Naive thymus-derived CD4-positive, alpha-beta T cell (primary cell): ENCODE measurements around the gene HAUS3. TPM values are rescaled to one million over a fixed set of nuclear protein-coding genes. Genes with fewer than 3 reads are reported as not detected.

ENCODE experiments used
- ATAC-seq: fragments of 150-1000 bp; cut with Tn5 transposase; 2 replicates; pipeline ENCODE4 v1.10.0; 2021; ENCODE audit warnings: mild to moderate bottlenecking, moderate library complexity
- CTCF ChIA-PET: fragments of 350-600 bp; sonication (Branson Sonifier 250); formaldehyde crosslinking; loops from one replicate; lab custom pipeline; 2021; ENCODE audit warnings: antibody characterized with exemption; lab: Charles Lee
- POLR2A ChIA-PET: fragments of 350-600 bp; sonication (Branson Sonifier 250); formaldehyde crosslinking; loops from one replicate; lab custom pipeline; 2021; ENCODE audit warnings: antibody characterized with exemption, inconsistent platforms; lab: Charles Lee
- DNase-seq, 9 donors: peaks; one replicate each; pipeline versions ENCODE4 v3.0.0 to v3.0.0-alpha.2; 2020 to 2022; ENCODE audit warnings: mixed read lengths in 1 of 9
- H3K27ac ChIP-seq: one replicate; pipeline ENCODE4 v1.7.0; 2013; ENCODE audit warnings: mild to moderate bottlenecking, low read depth, low read length, moderate library complexity
- H3K27me3 ChIP-seq, 2 donors: one replicate each; pipeline ENCODE4 v1.7.0; 2013; ENCODE audit warnings: low read length in 2 of 2, mild to moderate bottlenecking in 2 of 2, moderate library complexity in 2 of 2; ENCODE audit not compliant: control insufficient read depth in 2 of 2, insufficient read depth in 2 of 2
- H3K36me3 ChIP-seq, 3 experiments: 1 replicate in 2 of 3; 2 replicates in 1 of 3; pipeline ENCODE4 v1.7.0; 2013; ENCODE audit warnings: low read length in 3 of 3, mild to moderate bottlenecking in 3 of 3, moderate library complexity in 1 of 3; ENCODE audit not compliant: insufficient read depth in 3 of 3, control insufficient read depth in 2 of 3
- H3K4me1 ChIP-seq, 2 donors: one replicate each; pipeline ENCODE4 v1.7.0; 2013; ENCODE audit warnings: low read length in 2 of 2, mild to moderate bottlenecking in 2 of 2, moderate library complexity in 1 of 2; ENCODE audit not compliant: control insufficient read depth in 2 of 2, insufficient read depth in 2 of 2
- H3K4me3 ChIP-seq: 2 replicates; pipeline ENCODE4 v1.7.0; 2013; ENCODE audit warnings: mild to moderate bottlenecking, low read length
- H3K9me3 ChIP-seq, 3 experiments: 1 replicate in 2 of 3; 2 replicates in 1 of 3; pipeline ENCODE4 v1.7.0; 2013; ENCODE audit warnings: low read length in 3 of 3; ENCODE audit not compliant: control insufficient read depth in 2 of 3
- H3K27ac Mint-ChIP-seq, 9 donors: one replicate each; pipeline ENCODE4 v1.8.0; 2020 to 2022; ENCODE audit warnings: mixed read lengths in 9 of 9, mild to moderate bottlenecking in 8 of 9, moderate library complexity in 5 of 9, inconsistent platforms in 2 of 9
- H3K27me3 Mint-ChIP-seq, 5 donors: one replicate each; pipeline ENCODE4 v1.8.0; 2021 to 2022; ENCODE audit warnings: mixed read lengths in 5 of 5, mild to moderate bottlenecking in 1 of 5
- H3K36me3 Mint-ChIP-seq, 5 donors: one replicate each; pipeline ENCODE4 v1.8.0; 2020 to 2022; ENCODE audit warnings: mixed read lengths in 5 of 5, mild to moderate bottlenecking in 3 of 5, inconsistent platforms in 1 of 5
- H3K4me1 Mint-ChIP-seq, 7 donors: one replicate each; pipeline ENCODE4 v1.8.0; 2020 to 2022; ENCODE audit warnings: mixed read lengths in 7 of 7, mild to moderate bottlenecking in 3 of 7, inconsistent platforms in 1 of 7
- H3K4me3 Mint-ChIP-seq, 10 donors: one replicate each; pipeline ENCODE4 v1.8.0; 2020 to 2022; ENCODE audit warnings: mild to moderate bottlenecking in 10 of 10, mixed read lengths in 10 of 10, moderate library complexity in 6 of 10, inconsistent platforms in 2 of 10
- H3K9me3 Mint-ChIP-seq, 11 donors: one replicate each; pipeline ENCODE4 v1.8.0; 2020 to 2022; ENCODE audit warnings: mixed read lengths in 11 of 11, mild to moderate bottlenecking in 4 of 11, inconsistent platforms in 1 of 11, moderate library complexity in 1 of 11
- intact Hi-C, 2 donors: fragments of 100-400 bp; cut with micrococcal nuclease; formaldehyde crosslinking; loops; one replicate each; pipeline ENCODE4 v1.15.1; 2023
- polyA plus RNA-seq, 2 donors: library from polyadenylated mRNA; unstranded; fragments of 300-500 nt; fragmentation: Illumina TruSeq; gene quantifications; one replicate each; pipeline ENCODE4 v1.2.3, GENCODE V29; 2021
- total RNA-seq, 6 experiments: library from RNA in 5 of 6; stranded (reverse) in 5 of 6; gene quantifications; 1 replicate in 5 of 6; 2 replicates in 1 of 6; pipeline ENCODE4 v1.2.3 and lab custom pipeline; 2021 to 2026

The HAUS3 gene
- total and polyA plus RNA-seq, 7 experiments from 2014 or later, result 18.5 to 88.2 (median 33.4) TPM

GRCh38 chr4:2254665-2255500 lies 13.0 kb upstream of the HAUS3 start:
- intact Hi-C loops, result no loop called here
- H3K4me3 ChIP-seq, result no peak overlapping the region
- H3K27ac Mint-ChIP-seq, result peak overlapping the region in 4 of 9 donors; percentile 17 to 36 (median 29)
- H3K36me3 ChIP-seq, result peaks cover 6 to 83% (median 6%) of the 10 kb centered on the region in 3 experiments
- H3K9me3 Mint-ChIP-seq, result no peaks in the 10 kb centered on the region
- no peaks in the 10 kb centered on the region for H3K27me3 Mint-ChIP-seq
- H3K9me3 ChIP-seq, result no peaks in the 10 kb centered on the region
- no peak for ATAC-seq
- H3K4me3 Mint-ChIP-seq, result no peak overlapping the region
- H3K27me3 ChIP-seq, result no peaks in the 10 kb centered on the region
- peaks cover 0 to 4% (median 0%) of the 10 kb centered on the region in 7 donors for H3K4me1 Mint-ChIP-seq
- H3K4me1 ChIP-seq, result peaks cover 0 to 5% of the 10 kb centered on the region in 2 donors
- H3K36me3 Mint-ChIP-seq, result peaks cover 0 to 9% (median 0%) of the 10 kb centered on the region in 5 donors
- DNase-seq, result peak in 1 of 9 donors; percentile 19
- POLR2A ChIA-PET, result no interaction called here
- CTCF ChIA-PET, result no interaction called here
- H3K27ac ChIP-seq, result no peak overlapping the region

DNA sequence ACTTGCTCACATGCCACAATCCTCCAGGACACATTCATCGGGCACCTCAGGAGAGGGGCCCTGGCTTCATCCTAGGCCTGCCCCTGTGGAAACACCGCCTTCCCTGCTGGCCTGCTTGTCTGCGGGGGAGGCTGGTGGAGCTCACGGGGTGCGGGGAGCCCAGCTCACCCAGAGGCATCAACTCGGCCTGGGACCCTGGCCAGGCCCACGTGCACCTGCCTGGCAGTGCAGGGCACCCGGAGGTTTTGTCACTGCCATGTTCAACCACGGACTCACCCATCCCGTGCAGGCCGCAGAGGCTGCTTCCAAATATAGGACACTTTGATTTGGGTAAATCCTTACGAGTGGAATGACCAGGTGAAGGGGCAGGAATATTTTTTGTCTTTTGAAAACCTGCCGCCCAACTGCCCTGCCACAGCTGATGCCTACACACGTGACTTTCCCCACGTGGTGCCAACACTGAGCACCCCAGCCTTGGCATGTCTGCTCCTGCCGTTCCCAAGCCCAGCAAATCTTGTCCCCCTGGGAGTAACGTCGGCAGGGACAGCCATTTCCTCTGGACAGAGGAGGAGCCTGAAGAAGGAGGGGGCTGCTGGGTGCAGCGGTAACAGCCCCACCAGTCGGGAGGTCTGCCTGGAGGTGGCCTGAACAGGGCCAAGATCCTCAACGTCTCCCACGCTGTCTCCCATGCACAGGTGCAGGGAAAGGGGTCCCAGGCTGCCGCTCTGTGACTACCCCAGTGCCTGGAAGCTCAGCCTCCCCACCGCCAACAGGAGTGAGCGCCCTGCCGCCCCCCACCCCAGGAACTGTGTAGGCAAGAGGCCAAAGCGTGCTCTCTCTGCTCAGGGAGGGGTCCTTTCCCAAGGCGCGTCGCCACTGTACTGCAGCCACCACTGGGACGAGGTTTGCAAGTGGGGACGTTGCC lies 11.5 kb upstream of the HAUS3 start:
- no peak overlapping the region for H3K27ac ChIP-seq
- no peaks in the 10 kb centered on the region for H3K4me1 ChIP-seq
- ATAC-seq (no peak), DNase-seq (peak in 1 of 9 donors; percentile 5)
- CTCF ChIA-PET, result no interaction called here
- H3K36me3 Mint-ChIP-seq, result peaks cover 0 to 9% (median 0%) of the 10 kb centered on the region in 5 donors
- no peaks in the 10 kb centered on the region for H3K9me3 ChIP-seq
- intact Hi-C loops, result no loop called here
- no peaks in the 10 kb centered on the region for H3K27me3 ChIP-seq
- POLR2A ChIA-PET, result no interaction called here
- no peak overlapping the region for H3K4me3 Mint-ChIP-seq
- no peaks in the 10 kb centered on the region for H3K9me3 Mint-ChIP-seq
- peaks cover 0 to 4% (median 0%) of the 10 kb centered on the region in 7 donors for H3K4me1 Mint-ChIP-seq
- no peak overlapping the region for H3K4me3 ChIP-seq
- peaks cover 6 to 90% (median 6%) of the 10 kb centered on the region in 3 experiments for H3K36me3 ChIP-seq
- no peaks in the 10 kb centered on the region for H3K27me3 Mint-ChIP-seq
- H3K27ac Mint-ChIP-seq, result peak overlapping the region in 2 of 9 donors; percentile 34 to 72

DNA sequence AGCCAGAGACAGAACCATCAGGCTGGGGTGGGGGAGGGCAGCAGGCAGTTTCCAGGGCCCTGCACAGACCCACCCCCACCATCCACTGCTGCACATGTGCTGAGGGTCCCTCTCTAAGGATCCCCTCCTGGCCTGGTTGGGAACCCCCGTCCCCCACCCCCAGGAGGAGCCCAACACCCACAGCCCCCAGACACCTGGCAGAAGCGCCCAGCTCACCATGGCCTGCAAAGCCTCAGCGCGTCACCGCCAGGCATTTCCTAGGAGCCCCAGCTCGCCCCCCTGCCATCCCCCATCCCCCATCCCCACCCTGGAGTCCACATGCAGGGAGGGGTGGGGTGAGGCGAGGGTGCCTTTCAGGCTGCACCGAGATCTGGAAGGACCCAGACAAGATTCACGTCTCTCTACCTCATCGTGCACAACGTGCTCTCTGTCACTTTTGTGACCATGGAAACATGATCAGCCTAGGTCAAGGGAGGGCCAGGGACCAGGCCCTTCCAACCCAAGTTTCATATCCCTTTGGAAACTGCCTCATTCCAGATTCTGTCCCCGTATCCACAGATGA lies 10.7 kb upstream of the HAUS3 start:
- Histone ChIP-seq H3K9me3 (no peaks in the 10 kb centered on the region), H3K4me1 (no peaks in the 10 kb centered on the region), H3K27me3 (no peaks in the 10 kb centered on the region), H3K36me3 (peaks cover 6 to 90% (median 6%) of the 10 kb centered on the region in 3 experiments), H3K4me3 (no peak overlapping the region), H3K27ac (no peak overlapping the region)
- ATAC-seq, result no peak
- no peak overlapping the region for H3K4me3 Mint-ChIP-seq
- POLR2A ChIA-PET, result no interaction called here
- intact Hi-C loops, result no loop called here
- CTCF ChIA-PET, result no interaction called here
- H3K27me3 Mint-ChIP-seq, result no peaks in the 10 kb centered on the region
- no peak for DNase-seq
- peaks cover 0 to 4% (median 0%) of the 10 kb centered on the region in 7 donors for H3K4me1 Mint-ChIP-seq
- H3K27ac Mint-ChIP-seq, result peak overlapping the region in 1 of 9 donors; percentile 72
- peaks cover 0 to 9% (median 0%) of the 10 kb centered on the region in 5 donors for H3K36me3 Mint-ChIP-seq
- no peaks in the 10 kb centered on the region for H3K9me3 Mint-ChIP-seq

GRCh38 chr4:2251795-2252529 lies 10.0 kb upstream of the HAUS3 start:
- H3K36me3 Mint-ChIP-seq, result peaks cover 0 to 9% (median 0%) of the 10 kb centered on the region in 5 donors
- POLR2A ChIA-PET, result interaction anchor here (1.5 kb wide), 1 partner anchor 11 kb away, joined by 6 read pairs; the partner anchor contains the start of gene MXD4
- CTCF ChIA-PET, result no interaction called here
- no peaks in the 10 kb centered on the region for H3K27me3 ChIP-seq
- H3K4me1 ChIP-seq, result no peaks in the 10 kb centered on the region
- ATAC-seq, result no peak
- DNase-seq, result peak in 2 of 9 donors; percentile 8 to 19
- no peaks in the 10 kb centered on the region for H3K27me3 Mint-ChIP-seq
- no peaks in the 10 kb centered on the region for H3K9me3 ChIP-seq
- H3K27ac Mint-ChIP-seq, result peak overlapping the region in 1 of 9 donors; percentile 43
- H3K27ac ChIP-seq, result no peak overlapping the region
- H3K4me3 Mint-ChIP-seq, result no peak overlapping the region
- no peak overlapping the region for H3K4me3 ChIP-seq
- intact Hi-C loops, result no loop called here
- H3K36me3 ChIP-seq, result peaks cover 6 to 84% (median 6%) of the 10 kb centered on the region in 3 experiments
- H3K9me3 Mint-ChIP-seq, result no peaks in the 10 kb centered on the region
- H3K4me1 Mint-ChIP-seq, result peaks cover 0 to 4% (median 0%) of the 10 kb centered on the region in 7 donors

DNA sequence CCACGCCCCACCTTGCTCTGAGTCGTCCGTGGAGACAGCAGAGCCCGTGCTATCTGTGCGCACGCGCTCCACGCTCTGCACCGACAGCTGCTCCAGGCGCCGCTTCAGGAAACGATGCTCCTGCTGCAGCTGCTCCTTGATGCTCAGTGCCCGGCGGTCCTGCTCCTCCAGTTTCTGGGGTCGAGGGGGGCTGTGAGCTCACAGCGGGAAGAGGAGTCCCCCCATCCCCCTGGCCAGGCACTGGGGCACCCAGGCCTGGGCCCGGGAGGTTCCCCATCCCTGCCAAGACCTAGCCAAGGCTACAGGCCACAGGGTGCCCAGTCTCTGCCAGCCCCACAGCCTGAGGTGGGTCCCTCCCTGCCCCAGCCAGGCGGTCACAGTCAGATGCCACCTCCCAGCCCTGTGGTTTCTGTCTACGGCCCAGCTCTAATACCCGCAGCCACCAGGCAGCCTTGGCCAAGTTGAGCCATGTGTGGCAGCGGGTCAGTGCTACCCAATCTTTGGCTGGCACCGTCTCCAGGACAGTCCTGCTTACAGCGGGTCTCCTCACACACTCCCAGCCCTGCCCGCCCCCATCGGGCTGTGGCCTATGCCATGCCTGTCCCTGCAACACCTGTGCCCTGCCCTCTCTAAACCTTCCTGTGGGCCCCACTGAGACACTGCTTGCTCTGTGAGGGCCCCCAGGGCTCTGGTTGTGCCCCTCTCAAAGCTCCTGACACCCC lies 9.3 kb upstream of the HAUS3 start:
- H3K27ac ChIP-seq, result no peak overlapping the region
- H3K4me1 Mint-ChIP-seq, result peaks cover 0 to 4% (median 0%) of the 10 kb centered on the region in 7 donors
- no peaks in the 10 kb centered on the region for H3K27me3 Mint-ChIP-seq
- H3K4me3 Mint-ChIP-seq, result no peak overlapping the region
- ChIA-PET CTCF (no interaction called here), POLR2A (interaction anchor here (1.5 kb wide), 1 partner anchor 11 kb away, joined by 6 read pairs; the partner anchor contains the start of gene MXD4)
- peak overlapping the region in 1 of 9 donors; percentile 43 for H3K27ac Mint-ChIP-seq
- intact Hi-C loops, result no loop called here
- peaks cover 0 to 9% (median 0%) of the 10 kb centered on the region in 5 donors for H3K36me3 Mint-ChIP-seq
- H3K4me1 ChIP-seq, result no peaks in the 10 kb centered on the region
- peak in 2 of 9 donors; percentile 6 to 20 for DNase-seq
- peaks cover 6 to 78% (median 6%) of the 10 kb centered on the region in 3 experiments for H3K36me3 ChIP-seq
- no peak overlapping the region for H3K4me3 ChIP-seq
- H3K9me3 Mint-ChIP-seq, result no peaks in the 10 kb centered on the region
- no peaks in the 10 kb centered on the region for H3K27me3 ChIP-seq
- no peak for ATAC-seq
- no peaks in the 10 kb centered on the region for H3K9me3 ChIP-seq
